Measurements from ENCODE around the gene MRPL33. TPM values are rescaled to one million over a fixed set of nuclear protein-coding genes. Genes with fewer than 3 reads are reported as not detected.

MRPL33 gene
- total and polyA plus RNA-seq, 7 donors: 200 to 716 (median 269) TPM

DNA sequence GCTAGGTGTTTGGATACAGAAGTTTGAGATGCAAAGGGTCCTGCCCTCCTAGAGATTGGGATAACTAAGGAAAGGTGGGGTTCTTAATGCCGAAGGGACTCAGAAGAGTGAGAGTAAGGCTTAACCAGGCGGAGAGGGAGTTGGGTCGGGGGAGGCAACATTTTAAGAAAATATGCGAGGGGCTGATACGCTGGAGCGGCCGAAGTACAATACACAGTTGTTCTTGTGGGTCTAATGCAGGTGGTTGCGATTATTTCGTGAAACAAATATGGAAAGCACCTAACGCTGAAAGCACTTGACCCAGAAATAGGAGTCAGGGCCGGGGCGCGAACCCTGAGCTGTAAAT lies 344 bp upstream of the MRPL33 start:
- TF ChIP-seq, protein P1, sequence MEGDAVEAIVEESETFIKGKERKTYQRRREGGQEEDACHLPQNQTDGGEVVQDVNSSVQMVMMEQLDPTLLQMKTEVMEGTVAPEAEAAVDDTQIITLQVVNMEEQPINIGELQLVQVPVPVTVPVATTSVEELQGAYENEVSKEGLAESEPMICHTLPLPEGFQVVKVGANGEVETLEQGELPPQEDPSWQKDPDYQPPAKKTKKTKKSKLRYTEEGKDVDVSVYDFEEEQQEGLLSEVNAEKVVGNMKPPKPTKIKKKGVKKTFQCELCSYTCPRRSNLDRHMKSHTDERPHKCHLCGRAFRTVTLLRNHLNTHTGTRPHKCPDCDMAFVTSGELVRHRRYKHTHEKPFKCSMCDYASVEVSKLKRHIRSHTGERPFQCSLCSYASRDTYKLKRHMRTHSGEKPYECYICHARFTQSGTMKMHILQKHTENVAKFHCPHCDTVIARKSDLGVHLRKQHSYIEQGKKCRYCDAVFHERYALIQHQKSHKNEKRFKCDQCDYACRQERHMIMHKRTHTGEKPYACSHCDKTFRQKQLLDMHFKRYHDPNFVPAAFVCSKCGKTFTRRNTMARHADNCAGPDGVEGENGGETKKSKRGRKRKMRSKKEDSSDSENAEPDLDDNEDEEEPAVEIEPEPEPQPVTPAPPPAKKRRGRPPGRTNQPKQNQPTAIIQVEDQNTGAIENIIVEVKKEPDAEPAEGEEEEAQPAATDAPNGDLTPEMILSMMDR (IDR thresholded peaks at IDR 0.05): no peak
- H3K4me1 ChIP-seq: peaks cover 38% of the 10 kb centered on the region
- ATAC-seq: peak in 2 of 4 donors; percentile 2
- H3K27ac ChIP-seq: peak overlapping the region; percentile 97
- no peaks in the 10 kb centered on the region for H3K9me3 ChIP-seq
- peaks cover 0 to 36% of the 10 kb centered on the region in 2 donors for H3K36me3 ChIP-seq (ENCODE audit: insufficient read depth in 1 of 2, low read depth in 1 of 2)
- H3K27me3 ChIP-seq (ENCODE audit: insufficient read depth in 3 of 3, low read length in 2 of 3): no peaks in the 10 kb centered on the region
- no peak for DNase-seq
- 9 to 12% (median 10%) methylated on average over 13 of the region's 13 CpGs for WGBS, 3 donors
- H3K4me3 ChIP-seq: peak overlapping the region; percentile 93
- intact Hi-C loops (cut with DNase I): loop anchor here (5.0 to 10.0 kb wide), 4 partner anchors 49 to 624 kb away; partner anchors contain the start of genes FOSL2 (in 2 of the 2), BABAM2 (in 1 of the 2) and RBKS (in 1 of the 2)

GRCh38 chr2:27772804-27773203 lies 1.3 kb downstream of the MRPL33 start:
- 13 to 18% (median 14%) methylated on average over 2 of the region's 2 CpGs for WGBS, 3 donors
- Histone ChIP-seq H3K4me1 (peaks cover 54% of the 10 kb centered on the region), H3K27ac (peak overlapping the region; percentile 97), H3K4me3 (peak overlapping the region; percentile 93), H3K36me3 (ENCODE audit: insufficient read depth in 1 of 2, low read depth in 1 of 2) (peaks cover 0 to 50% of the 10 kb centered on the region in 2 donors), H3K9me3 (no peaks in the 10 kb centered on the region), H3K27me3 (ENCODE audit: insufficient read depth in 3 of 3, low read length in 2 of 3) (no peaks in the 10 kb centered on the region)
- intact Hi-C loops (cut with DNase I): loop anchor here (5.0 to 10.0 kb wide), 4 partner anchors 49 to 622 kb away; partner anchors contain the start of genes FOSL2 (in 2 of the 2), BABAM2 (in 1 of the 2) and RBKS (in 1 of the 2)
- ATAC-seq (no peak), DNase-seq (no peak)
- TF ChIP-seq, protein P1 (IDR thresholded peaks at IDR 0.05): no peak

DNA sequence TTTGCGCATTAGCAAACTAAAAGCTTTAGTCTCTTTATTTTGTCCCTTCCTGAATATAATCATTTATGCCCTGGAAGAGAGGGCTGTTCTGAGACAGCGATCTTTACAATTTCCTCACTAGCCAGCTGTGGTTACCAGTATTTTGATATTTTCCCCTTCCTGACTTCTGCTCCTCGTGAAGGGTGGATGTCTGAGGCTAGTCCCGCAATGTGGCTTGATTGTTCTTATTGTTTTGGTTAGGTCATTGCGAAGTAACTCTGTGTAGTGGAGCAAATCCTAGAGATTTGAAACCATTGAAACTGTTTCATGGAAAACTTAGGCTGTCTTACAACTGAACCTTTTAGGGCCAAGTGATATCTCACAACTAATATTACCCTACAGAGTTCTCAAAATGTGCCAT lies 2.4 kb downstream of the MRPL33 start:
- ATAC-seq (no peak), DNase-seq (no peak)
- peaks cover 0 to 55% of the 10 kb centered on the region in 2 donors for H3K36me3 ChIP-seq (ENCODE audit: insufficient read depth in 1 of 2, low read depth in 1 of 2)
- H3K27ac ChIP-seq: no peak overlapping the region
- intact Hi-C loops (cut with DNase I): loop anchor here (5.0 to 10.0 kb wide), 4 partner anchors 48 to 621 kb away; partner anchors contain the start of genes FOSL2 (in 2 of the 2), BABAM2 (in 1 of the 2) and RBKS (in 1 of the 2)
- 79 to 83% (median 83%) methylated on average over 5 of the region's 5 CpGs for WGBS, 3 donors
- TF ChIP-seq, protein P1 (IDR thresholded peaks at IDR 0.05): no peak
- no peaks in the 10 kb centered on the region for H3K9me3 ChIP-seq
- H3K4me3 ChIP-seq: peak overlapping the region; percentile 93
- H3K27me3 ChIP-seq (ENCODE audit: insufficient read depth in 3 of 3, low read length in 2 of 3): no peaks in the 10 kb centered on the region
- H3K4me1 ChIP-seq: peaks cover 57% of the 10 kb centered on the region

DNA sequence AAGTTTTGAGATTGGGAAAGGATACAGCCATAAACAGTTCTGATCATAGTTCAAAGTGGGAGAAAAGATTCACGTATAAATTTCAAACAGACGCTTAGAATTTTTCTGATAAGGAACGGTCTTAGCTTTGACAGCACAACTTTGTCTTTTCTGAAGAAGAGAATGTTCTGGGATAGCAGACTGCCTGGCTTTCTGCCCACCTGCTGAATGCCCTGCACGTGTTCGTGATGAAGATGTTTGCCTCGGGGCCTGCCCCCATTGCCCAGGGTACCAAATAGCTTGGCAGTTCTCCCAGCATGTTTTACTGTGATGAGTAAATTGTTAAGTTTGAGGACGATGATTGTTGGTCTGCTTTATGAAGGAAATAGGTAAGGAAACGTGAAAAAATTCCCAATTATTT lies 4.6 kb downstream of the MRPL33 start:
- TF ChIP-seq, protein P1 (IDR thresholded peaks at IDR 0.05): no peak
- DNase-seq (peak; percentile 51 to 69), ATAC-seq (no peak)
- Histone ChIP-seq H3K9me3 (no peaks in the 10 kb centered on the region), H3K27me3 (ENCODE audit: insufficient read depth in 3 of 3, low read length in 2 of 3) (no peaks in the 10 kb centered on the region), H3K36me3 (ENCODE audit: insufficient read depth in 1 of 2, low read depth in 1 of 2) (peaks cover 0 to 69% of the 10 kb centered on the region in 2 donors), H3K27ac (peak overlapping the region; percentile 43), H3K4me3 (no peak overlapping the region), H3K4me1 (peaks cover 74% of the 10 kb centered on the region)
- intact Hi-C loops (cut with DNase I): loop anchor here (10.0 kb wide), 2 partner anchors 119 to 619 kb away; partner anchors contain the start of genes FOSL2 (in 2 of the 2), BABAM2 (in 1 of the 2) and RBKS (in 1 of the 2)
- WGBS, 3 donors: 27 to 43% (median 28%) methylated on average over 8 of the region's 8 CpGs
